Retinal pigment epithelial cell (primary cell): ENCODE data around the gene TPR.

Experiments used
- DNase-seq: peaks from one replicate; pipeline ENCODE4 v3.0.0-alpha.2; 2010; ENCODE audit warnings: low read depth
- H3K4me3 ChIP-seq: 2 replicates; pipeline ENCODE4 v1.5.1; 2011; ENCODE audit warnings: mild to moderate bottlenecking, low read length, control low read depth, moderate library complexity
- TF ChIP-seq, protein P1 (sequence below): conservative IDR thresholded peaks from 2 replicates; pipeline ENCODE4 v1.5.1; 2011; ENCODE audit warnings: low read depth, low read length, control low read depth, inconsistent platforms

The TPR gene

DNA sequence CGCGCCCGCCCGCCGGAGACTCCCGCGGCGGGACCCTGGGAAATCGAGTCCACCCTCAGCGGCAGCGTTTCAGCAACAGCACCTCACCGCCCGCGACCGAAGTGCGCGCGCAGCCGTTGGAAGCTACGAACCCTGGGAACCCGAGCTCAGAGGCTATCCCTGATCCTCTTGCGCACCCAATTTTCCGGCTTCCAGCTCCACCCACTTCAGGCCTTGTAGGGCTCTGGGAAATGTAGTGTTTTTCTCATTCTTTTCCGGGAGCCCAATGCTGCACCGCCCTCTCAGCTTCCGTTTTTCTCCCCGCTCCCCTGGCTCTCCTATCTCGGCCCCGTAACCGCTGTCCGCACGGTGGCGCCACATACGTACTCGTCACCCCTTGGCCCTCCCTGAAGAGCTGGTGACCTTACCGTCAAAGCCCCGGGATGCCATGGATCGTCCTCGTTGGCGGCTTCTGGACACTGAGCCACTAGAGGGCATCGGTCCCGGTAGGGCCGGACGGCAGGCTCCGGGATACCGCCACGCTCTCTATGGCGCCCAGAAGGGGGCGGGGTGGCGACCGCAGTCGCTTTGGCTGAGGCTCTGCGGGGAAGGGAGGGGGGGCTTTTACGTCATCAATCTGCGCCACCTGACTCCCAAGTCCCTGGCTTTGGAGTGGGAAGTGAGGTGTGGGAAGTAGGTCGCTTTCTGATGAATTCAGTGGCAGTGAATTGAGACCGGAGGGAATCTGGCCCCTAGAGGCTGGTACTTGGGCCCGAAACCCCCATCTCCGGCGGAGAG, at the start of gene TPR, which contains the start of gene ODR4:
TPR (minus strand) TSS at position 102 of the 777 bp plus-strand sequence. CDS start 225 bp downstream, outside the sequence.
ODR4 (plus strand) TSS at position 687 of the 777 bp plus-strand sequence. CDS start 3,948 bp downstream, outside the sequence.
- peak within 1 kb of the TSS; percentile 98 for H3K4me3 ChIP-seq
- TF ChIP-seq, protein P1, sequence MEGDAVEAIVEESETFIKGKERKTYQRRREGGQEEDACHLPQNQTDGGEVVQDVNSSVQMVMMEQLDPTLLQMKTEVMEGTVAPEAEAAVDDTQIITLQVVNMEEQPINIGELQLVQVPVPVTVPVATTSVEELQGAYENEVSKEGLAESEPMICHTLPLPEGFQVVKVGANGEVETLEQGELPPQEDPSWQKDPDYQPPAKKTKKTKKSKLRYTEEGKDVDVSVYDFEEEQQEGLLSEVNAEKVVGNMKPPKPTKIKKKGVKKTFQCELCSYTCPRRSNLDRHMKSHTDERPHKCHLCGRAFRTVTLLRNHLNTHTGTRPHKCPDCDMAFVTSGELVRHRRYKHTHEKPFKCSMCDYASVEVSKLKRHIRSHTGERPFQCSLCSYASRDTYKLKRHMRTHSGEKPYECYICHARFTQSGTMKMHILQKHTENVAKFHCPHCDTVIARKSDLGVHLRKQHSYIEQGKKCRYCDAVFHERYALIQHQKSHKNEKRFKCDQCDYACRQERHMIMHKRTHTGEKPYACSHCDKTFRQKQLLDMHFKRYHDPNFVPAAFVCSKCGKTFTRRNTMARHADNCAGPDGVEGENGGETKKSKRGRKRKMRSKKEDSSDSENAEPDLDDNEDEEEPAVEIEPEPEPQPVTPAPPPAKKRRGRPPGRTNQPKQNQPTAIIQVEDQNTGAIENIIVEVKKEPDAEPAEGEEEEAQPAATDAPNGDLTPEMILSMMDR = peak; percentile 85
- DNase-seq = peak; percentile 98

DNA sequence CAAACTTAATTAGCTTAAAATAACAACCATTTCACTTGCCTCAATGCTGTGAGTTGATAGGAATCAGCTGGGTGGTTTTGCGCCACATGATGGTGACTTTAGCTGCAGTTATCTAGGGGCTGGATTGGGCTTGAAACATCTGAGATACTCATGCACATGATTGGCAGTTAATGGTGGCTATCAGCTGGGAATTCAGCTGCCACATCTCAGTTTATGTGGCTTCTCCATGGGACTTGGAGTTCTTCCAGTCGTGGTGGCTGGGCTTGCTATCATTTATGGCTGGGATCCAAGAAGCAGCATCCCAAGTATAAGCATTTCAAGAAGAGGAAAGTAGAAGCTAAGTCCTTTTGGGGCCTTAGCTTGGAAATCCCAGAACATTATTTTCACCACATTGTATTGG, 49.5 kb upstream of the TPR start:
- DNase-seq = no peak
- H3K4me3 ChIP-seq = no peak overlapping the region
- TF ChIP-seq, protein P1 = no peak

DNA sequence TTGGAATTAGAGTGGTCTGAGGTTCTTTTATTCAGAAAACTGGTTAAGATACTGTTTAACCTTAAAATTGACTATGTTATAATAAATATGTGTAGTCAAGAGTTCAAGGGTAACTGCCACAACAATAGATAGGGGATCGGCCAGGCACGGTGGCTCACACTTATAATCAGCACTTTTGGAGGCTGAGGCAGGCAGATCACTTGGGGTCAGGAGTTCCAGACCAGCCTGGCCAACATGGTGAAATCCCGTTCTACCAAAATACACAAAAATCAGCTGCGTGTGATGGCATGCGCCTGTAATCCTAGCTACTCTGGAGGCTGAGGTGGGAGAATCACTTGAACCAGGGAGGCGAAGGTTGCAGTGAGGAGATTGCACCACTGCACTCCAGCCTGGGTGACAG, 46.4 kb upstream of the TPR start:
- H3K4me3 ChIP-seq = no peak overlapping the region
- TF ChIP-seq, protein P1 = no peak
- no peak for DNase-seq

GRCh38 chr1:186420923-186421322, 45.9 kb upstream of the TPR start:
- DNase-seq = no peak
- TF ChIP-seq, protein P1 = no peak

DNA sequence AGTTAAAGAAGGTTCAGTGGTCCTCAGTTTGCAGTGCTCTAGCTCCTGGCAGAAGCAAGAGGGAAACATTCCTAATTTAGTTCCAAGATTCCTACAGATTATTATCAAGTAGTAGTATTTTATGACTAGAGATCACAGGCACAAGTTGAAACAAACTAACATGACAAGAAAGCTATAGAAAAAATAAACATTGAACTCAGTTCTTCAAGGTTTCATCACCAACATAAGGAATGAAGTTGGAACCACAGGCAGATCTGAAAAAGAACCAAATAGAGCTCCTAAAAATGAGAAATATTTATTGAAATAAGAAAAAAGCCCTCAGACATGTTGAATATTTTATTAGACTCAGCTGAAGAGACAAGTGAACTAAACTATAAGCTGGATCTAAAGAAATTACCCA, 45.3 kb upstream of the TPR start:
- DNase-seq = no peak
- H3K4me3 ChIP-seq = no peak overlapping the region
- TF ChIP-seq, protein P1 = no peak

More at GRCh38 chr1:186420923-186421322, 45.9 kb upstream of the TPR start:
- no peak overlapping the region for H3K4me3 ChIP-seq

DNA sequence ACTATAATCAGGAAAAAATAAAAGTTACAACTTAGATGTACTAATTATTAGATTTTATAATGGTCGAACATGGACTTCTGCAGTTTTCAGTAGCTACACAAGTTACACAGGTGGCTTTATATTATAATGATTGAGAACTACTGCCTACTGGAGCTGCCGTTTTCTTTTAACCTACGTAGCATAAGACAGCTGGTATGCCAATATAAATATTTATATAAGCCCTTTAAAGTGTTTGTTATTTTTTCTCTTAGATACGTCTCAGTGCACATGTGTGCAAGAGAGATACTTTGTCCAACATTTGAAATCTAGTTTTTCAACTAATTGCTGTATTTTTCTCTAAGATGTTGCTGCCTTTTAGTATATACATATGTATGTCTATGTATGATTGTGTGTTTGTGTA, 43.5 kb upstream of the TPR start:
- no peak overlapping the region for H3K4me3 ChIP-seq
- DNase-seq = no peak
- TF ChIP-seq, protein P1 = no peak

GRCh38 chr1:186413319-186413718, 38.3 kb upstream of the TPR start:
- DNase-seq = no peak
- H3K4me3 ChIP-seq = no peak overlapping the region
- TF ChIP-seq, protein P1 = no peak
